ENCODE data around the gene SPTBN2.
"Not testable (repeated sequence)": the region's sequence is repeated elsewhere in the genome, so short reads cannot be mapped to it uniquely, and the experiment has no call there.

Gene SPTBN2

DNA sequence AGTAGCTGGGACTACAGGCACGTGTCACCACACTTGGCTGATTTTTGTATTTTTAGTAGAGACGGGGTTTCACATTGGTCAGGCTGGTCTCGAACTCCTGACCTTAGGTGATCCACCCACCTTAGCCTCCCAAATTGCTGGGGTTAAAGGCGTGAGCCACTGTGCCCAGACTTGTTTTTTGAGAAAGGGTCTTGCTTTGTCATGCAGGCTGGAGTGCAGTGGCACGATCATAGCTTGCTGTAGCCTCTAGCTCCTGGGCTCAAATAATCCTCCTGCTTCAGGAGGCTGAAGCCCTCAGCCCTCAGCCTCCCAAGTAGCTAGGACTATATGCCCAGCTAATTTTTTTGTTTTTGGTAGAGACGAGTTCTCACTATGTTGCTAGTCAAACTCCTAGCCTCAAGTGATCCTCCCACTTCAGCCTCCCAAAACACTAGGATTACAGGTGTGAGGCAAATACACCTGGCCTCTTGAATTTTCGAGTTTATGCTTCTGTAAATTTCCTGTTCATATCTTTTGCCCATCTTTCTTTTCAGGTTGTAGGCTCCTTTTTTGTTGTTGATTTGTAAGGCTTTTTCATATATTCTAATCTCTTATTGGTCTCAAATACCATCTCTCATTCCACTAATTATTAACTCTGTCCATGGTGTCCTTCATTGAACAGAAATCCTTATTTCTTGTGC lies 47.9 kb downstream of the SPTBN2 start:
- no peak for DNase-seq

DNA sequence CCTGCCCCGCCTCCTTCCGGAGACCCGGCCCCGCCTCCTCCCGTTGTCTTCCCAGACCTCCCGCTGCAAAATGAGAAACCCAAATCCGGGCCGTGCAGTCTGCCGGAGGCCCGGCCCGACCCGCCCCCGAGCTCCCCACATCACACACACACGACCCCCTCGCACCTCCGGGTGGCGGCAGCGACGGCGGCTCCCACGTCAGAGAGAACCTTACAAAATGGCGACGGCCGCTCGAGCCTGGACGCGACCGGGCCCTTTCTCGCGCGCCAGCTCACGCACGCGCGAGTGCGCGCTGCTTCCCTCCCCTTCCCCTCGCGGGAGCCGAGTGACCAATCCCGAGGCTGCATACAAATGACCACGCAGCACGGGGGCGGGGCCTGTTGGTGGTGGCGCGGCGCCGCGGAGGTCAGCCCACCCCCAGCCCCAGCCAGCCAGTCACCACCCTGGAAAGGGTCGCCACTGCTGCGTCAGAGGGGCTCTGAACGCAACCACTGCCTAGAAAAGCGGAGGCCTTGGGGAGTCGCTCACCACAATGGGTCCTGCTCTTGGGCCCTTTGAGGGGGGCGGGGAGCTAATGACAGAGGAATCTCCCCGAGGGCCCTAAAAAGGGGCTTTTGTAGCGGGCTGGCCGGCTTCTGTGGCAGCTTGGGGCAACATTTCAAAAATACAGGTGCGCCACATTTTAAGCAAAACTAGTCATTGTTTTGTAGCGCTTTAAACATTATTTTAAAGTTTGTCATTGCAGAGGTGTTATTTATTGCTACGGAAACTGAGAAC lies 51.2 kb downstream of the SPTBN2 start, which contains the start of gene RBM4B:
Gene RBM4B, minus strand, starts transcription at position 289 of the 777 bp plus-strand sequence. CDS start 808 bp downstream, outside the sequence.
- peak; percentile 95 for DNase-seq

GRCh38 chr11:66676931-66677598 lies 52.0 kb downstream of the SPTBN2 start:
- DNase-seq, result no peak

- DNase-seq, result no peak
Observed at GRCh38 chr11:66676282-66676919, 52.6 kb downstream of the SPTBN2 start.

GRCh38 chr11:66674964-66675602 lies 53.9 kb downstream of the SPTBN2 start:
- peak; percentile 67 for DNase-seq

DNA sequence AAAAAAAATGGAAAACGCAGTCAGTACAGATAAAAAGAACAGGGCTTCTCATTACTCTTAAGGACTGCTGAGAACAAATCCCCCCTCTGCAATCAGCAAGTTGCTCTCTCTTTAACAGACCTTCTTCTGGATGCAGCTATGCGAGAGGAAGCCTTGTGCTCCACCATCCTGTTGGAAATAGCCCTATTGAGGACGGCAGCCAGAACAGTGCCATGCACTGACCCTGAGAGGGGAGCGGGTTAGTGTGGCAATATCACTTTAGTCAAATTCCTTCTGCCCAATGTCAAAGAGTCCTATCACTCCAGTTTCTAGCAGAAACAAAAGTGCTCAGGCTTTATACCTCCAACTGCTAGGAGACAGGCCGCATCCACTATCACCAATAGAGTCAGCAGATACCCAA lies 58.2 kb downstream of the SPTBN2 start:
- DNase-seq, result no peak

GRCh38 chr11:66665369-66665768 lies 63.6 kb downstream of the SPTBN2 start:
- DNase-seq, result no peak

- no peak for DNase-seq
Observed at GRCh38 chr11:66663741-66664296, 65.2 kb downstream of the SPTBN2 start.

DNA sequence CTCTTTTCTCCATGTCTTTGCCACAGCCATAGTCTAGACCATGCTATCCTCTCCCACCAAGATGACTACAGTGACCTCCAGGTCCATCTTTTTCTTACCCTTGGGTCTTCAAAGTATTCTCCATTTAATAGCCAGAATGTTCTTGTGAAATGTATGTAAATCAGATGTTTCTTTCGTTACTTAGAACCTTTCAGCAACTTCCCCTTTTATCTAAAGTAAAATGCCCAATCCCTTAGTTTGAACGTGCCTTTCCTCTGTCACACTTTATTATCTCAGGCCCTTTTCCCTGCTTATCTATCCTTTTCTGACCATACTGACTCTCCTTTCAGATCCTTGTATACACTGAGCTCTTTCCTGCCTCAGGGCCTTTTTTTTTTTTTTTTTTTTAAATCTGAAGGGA lies 69.3 kb downstream of the SPTBN2 start:
- no peak for DNase-seq

- no peak for DNase-seq
Observed at GRCh38 chr11:66653123-66653522, 75.9 kb downstream of the SPTBN2 start.

GRCh38 chr11:66652651-66653050 lies 76.4 kb downstream of the SPTBN2 start:
- DNase-seq, result no peak

DNA sequence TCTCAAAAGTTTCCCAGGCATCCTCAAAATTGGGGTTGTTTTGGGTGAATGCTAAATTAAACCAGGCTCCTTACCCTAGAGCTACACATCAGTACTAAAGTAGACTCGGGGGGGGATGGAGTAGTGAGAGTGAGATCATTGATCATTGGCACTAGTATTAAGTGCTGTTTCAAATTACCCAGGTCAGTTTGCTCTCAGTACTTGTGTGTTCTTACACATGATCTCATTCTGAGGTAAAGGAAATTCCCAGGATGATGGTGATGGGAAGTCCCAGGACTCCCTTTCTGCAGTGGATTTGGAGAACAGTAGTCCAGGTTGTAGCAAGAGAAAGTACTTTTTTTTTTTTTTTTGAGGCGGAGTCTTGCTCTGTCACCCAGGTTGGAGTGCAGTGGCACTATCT lies 78.0 kb downstream of the SPTBN2 start:
- DNase-seq, result no peak

DNA sequence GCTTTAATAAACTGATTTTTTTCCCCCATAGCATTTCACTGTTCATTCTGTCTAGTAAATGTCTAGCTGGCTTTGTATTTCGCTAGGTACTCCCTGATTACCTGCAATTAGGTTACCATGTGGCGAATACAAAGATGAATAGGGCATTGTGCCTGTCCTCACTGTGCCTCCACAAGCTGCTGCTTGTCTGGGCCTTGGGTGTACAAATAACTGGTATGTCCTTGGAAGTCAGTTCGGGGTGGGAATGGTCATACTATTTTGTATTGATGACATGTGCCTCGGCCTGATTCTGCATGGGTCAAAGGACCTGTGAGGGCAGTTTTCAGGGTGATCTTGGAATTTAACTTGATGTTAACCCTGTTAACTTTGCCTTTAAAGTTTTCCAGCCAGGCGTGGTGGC lies 79.1 kb downstream of the SPTBN2 start:
- no peak for DNase-seq

- DNase-seq, result no peak
Observed at GRCh38 chr11:66646828-66647227, 82.2 kb downstream of the SPTBN2 start.

DNA sequence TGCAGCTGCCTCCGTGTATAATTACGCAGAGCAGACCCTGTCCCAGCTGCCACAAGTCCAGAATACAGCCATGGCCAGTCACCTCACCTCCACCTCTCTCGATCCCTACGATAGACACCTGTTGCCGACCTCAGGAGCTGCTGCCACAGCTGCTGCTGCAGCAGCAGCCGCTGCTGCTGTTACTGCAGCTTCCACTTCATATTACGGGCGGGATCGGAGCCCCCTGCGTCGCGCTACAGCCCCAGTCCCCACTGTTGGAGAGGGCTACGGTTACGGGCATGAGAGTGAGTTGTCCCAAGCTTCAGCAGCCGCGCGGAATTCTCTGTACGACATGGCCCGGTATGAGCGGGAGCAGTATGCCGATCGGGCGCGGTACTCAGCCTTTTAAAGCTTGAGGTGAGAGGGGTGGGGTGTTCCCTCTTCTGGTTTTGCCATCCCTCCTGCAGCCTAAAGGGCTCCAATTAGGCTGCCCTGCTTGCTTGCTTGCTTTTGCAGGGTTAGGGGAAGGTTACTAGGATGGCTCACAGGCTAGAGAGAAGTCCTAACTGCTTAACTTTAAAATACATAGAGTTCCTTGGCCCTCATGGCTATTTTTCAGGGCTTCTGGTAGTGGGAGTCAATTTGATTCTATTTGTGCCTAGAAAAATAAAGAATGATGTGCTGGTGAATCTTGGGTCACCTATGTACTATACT lies 85.1 kb downstream of the SPTBN2 start:
- DNase-seq, result no peak

GRCh38 chr11:66641834-66642233 lies 87.2 kb downstream of the SPTBN2 start:
- no peak for DNase-seq

DNA sequence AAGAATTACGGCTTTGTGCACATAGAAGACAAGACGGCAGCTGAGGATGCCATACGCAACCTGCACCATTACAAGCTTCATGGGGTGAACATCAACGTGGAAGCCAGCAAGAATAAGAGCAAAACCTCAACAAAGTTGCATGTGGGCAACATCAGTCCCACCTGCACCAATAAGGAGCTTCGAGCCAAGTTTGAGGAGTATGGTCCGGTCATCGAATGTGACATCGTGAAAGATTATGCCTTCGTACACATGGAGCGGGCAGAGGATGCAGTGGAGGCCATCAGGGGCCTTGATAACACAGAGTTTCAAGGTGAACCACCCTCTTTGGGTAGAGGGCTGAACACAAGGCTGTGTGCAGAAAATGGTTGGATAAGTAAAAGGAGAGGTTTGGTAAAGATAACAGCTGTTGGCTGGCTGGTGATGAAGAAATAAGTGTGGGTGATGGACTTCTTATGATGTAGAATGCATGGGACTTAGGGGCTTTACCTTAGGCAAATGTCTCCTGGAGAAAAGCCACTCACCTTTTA lies 89.1 kb downstream of the SPTBN2 start:
- DNase-seq, result not testable (repeated sequence)

DNA sequence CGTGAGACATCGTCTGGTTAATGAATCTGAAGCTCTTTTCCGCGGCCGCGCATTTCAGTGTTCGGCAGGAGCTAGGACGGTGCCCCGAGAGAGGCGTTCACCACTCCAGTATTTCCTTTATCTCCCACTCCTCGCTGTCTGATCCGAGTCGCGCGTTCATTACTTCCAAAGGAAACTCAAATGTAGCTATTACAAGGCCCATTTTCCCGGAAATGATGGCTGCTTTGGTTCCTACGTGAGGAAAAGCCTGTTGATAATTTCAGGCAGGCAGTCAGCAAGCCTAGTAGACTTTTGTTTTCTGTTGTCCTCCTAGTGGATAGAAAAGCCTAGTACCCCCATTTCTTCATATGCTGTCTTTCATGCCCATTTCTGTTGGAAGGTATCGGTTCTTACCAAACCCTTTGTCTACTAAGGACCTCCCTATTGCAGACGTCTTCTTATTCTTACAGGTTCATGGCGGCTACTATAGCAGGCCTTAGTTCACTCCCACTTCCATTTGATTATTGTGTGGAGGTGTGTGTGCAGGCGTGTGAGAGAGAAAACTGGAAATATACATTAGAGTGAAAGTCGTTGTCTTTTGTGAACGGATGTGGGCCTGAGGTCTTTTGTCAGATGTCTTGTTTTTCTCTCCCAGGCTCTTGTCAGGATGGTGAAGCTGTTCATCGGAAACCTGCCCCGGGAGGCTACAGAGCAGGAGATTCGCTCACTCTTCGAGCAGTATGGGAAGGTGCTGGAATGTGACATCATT lies 89.8 kb downstream of the SPTBN2 start:
- DNase-seq, result peak; percentile 36

GRCh38 chr11:66638177-66639065 lies 90.6 kb downstream of the SPTBN2 start, which contains the start of gene RBM4:
RBM4 (plus strand) TSS chr11:66638703; CDS start chr11:66639712, 1,009 bp downstream.
- peak; percentile 99 for DNase-seq
